Spleen (tissue), 11 donors: ENCODE data around the gene FBXO41. TPM values are rescaled to one million over a fixed set of nuclear protein-coding genes. Genes with fewer than 3 reads are reported as not detected.

Source experiments
- DNase-seq: peaks from one replicate; pipeline ENCODE4 v3.0.0-alpha.2; 2020
- H3K27ac ChIP-seq, 8 donors: fragments of 200-600 bp; sonication (generic) in 7 of 8; 1 replicate in 4 of 8; 2 replicates in 4 of 8; pipeline versions ENCODE4 v1.5.0 to v1.8.0; 2016 to 2021; ENCODE audit warnings: inconsistent platforms in 4 of 8, mild to moderate bottlenecking in 4 of 8, moderate library complexity in 1 of 8
- H3K27me3 ChIP-seq, 7 donors: fragments of 200-600 bp; sonication (generic) in 6 of 7; replicated peaks in 1 of 7; 1 replicate in 4 of 7; 2 replicates in 3 of 7; pipeline versions ENCODE4 v1.5.0 to v1.8.0; 2016 to 2021; ENCODE audit warnings: inconsistent platforms in 3 of 7, mild to moderate bottlenecking in 1 of 7
- H3K36me3 ChIP-seq, 6 donors: fragments of 200-600 bp; sonication (generic) in 5 of 6; 1 replicate in 4 of 6; 2 replicates in 2 of 6; pipeline versions ENCODE4 v1.5.0 to v1.8.0; 2016 to 2021; ENCODE audit warnings: inconsistent platforms in 2 of 6
- H3K4me1 ChIP-seq, 6 donors: fragments of 200-600 bp; sonication (generic) in 5 of 6; 1 replicate in 3 of 6; 2 replicates in 3 of 6; pipeline versions ENCODE4 v1.5.0 to v1.8.0; 2016 to 2021; ENCODE audit warnings: inconsistent platforms in 3 of 6
- H3K4me3 ChIP-seq, 8 donors: fragments of 200-600 bp; sonication (generic) in 7 of 8; 1 replicate in 4 of 8; 2 replicates in 4 of 8; pipeline versions ENCODE4 v1.5.0 to v1.8.0; 2016 to 2021; ENCODE audit warnings: inconsistent platforms in 4 of 8, mild to moderate bottlenecking in 4 of 8, moderate library complexity in 2 of 8
- H3K9me3 ChIP-seq, 8 donors: fragments of 200-600 bp; sonication (generic) in 7 of 8; 1 replicate in 4 of 8; 2 replicates in 4 of 8; pipeline versions ENCODE4 v1.5.0 to v1.8.0; 2016 to 2021; ENCODE audit warnings: inconsistent platforms in 4 of 8
- CTCF ChIP-seq, 11 experiments: fragments of 200-600 bp in 7 of 11; fragments of 450-650 bp in 4 of 11; sonication (generic) in 4 of 11; IDR thresholded peaks in 8 of 11; conservative IDR thresholded peaks in 3 of 11; 1 replicate in 7 of 11; 2 replicates in 4 of 11; pipeline versions ENCODE4 v1.4.0 to v1.8.0; 2016 to 2021; ENCODE audit warnings: antibody characterized with exemption in 11 of 11, inconsistent platforms in 4 of 11, mild to moderate bottlenecking in 1 of 11
- POLR2A ChIP-seq, 3 donors: fragments of 450-650 bp; IDR thresholded peaks; one replicate each; pipeline ENCODE4 v1.5.1; 2017; ENCODE audit warnings: antibody characterized with exemption in 3 of 3, mild to moderate bottlenecking in 1 of 3
- POLR2AphosphoS5 ChIP-seq, 3 donors: sonication (generic); formaldehyde crosslinking; IDR thresholded peaks; one replicate each; pipeline ENCODE4 v1.5.1; 2017; ENCODE audit warnings: antibody characterized with exemption in 3 of 3
- WGBS, 5 donors: extraction: QIAGEN DNeasy Blood & Tissue Kit in 3 of 5; methylation state at CpG; one replicate each; pipeline versions ENCODE4 v1.1.5 to v1.1.7; 2013 to 2018; 5-methylcytosine and 5-hydroxymethylcytosine counted together
- intact Hi-C: fragments of 100-400 bp; cut with DNase I; formaldehyde crosslinking; loops from one replicate; pipeline ENCODE4 v1.15.0; 2023; ENCODE audit warnings: low total_unique reads
- polyA plus RNA-seq, 3 donors: library from polyadenylated mRNA; stranded (reverse); fragments of 200-250 nt; gene quantifications; one replicate each; pipeline ENCODE4 v1.2.1, GENCODE V29; 2013
- total RNA-seq, 7 donors: library from RNA; depleted of rRNA in 3 of 7; stranded (reverse); fragments of >200 nt in 3 of 7; fragmentation: NEBNext Ultra II Directional in 4 of 7; extraction: Animal tissue kit (Norgen Biotek cat#: 25700) in 4 of 7; gene quantifications; one replicate each; pipeline versions ENCODE4 v1.1.0 to v1.2.1, GENCODE V29; 2016 to 2021
- donor health status: healthy with polysubstance abuse.
- donor health status: DM: no; HTN: no; CAD: no; lungs with moderate emphysema.
- donor health status: DM: no; HTN: no; CAD: no.
- donor health status: Bipolar disorder and iron deficiency.
- donor health status: healthy.
- donor health status: DM: no; HTN: no; CAD: no.
- donor health status: DM: yes; HTN: yes; CAD: no.

Gene FBXO41
- total and polyA plus RNA-seq, 10 donors, result 4.8 to 15.9 (median 12.6) TPM

DNA sequence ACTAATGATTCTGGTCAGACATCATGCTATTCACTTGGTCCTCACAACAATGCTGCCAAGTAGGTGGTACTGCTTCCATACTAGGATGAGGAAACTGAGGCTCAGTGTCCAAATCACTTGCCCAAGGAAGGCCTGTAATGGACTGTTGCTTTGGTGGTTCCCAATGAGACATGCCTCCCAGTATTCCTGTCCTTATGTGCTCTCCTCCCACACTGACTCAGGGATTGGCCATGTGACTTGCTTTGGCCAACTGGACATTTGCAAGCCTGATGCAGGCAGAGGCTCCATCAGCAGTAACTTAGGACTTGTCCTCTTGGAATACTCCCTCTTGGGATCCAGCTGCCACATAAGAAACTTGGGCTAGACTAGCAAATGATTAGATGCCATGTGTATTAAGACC lies 3.0 kb downstream of the FBXO41 start:
- Histone ChIP-seq H3K4me3 (no peak overlapping the region), H3K27me3 (peaks cover 0 to 19% (median 6%) of the 10 kb centered on the region in 7 donors), H3K4me1 (peaks cover 0 to 38% (median 27%) of the 10 kb centered on the region in 6 donors), H3K9me3 (no peaks in the 10 kb centered on the region), H3K27ac (no peak overlapping the region), H3K36me3 (peaks cover 0 to 13% (median 0%) of the 10 kb centered on the region in 6 donors)
- intact Hi-C loops, result loop anchor here (10.0 kb wide), 1 partner anchor 104 kb away; the partner anchor contains the start of gene ALMS1
- TF ChIP-seq CTCF (IDR thresholded peaks at IDR 0.05 in 8 of 11, conservative IDR thresholded peaks at IDR 0.05 in 3 of 11) (no peak), POLR2AphosphoS5 (IDR thresholded peaks at IDR 0.05) (no peak), POLR2A (IDR thresholded peaks at IDR 0.05) (no peak)
- no peak for DNase-seq

- peaks cover 0 to 13% (median 4%) of the 10 kb centered on the region in 7 donors for H3K27me3 ChIP-seq
- H3K4me1 ChIP-seq, result peaks cover 0 to 24% (median 18%) of the 10 kb centered on the region in 6 donors
- H3K9me3 ChIP-seq, result no peaks in the 10 kb centered on the region
- TF ChIP-seq POLR2A (IDR thresholded peaks at IDR 0.05) (no peak), POLR2AphosphoS5 (IDR thresholded peaks at IDR 0.05) (no peak)
- intact Hi-C loops, result loop anchor here (10.0 kb wide), 1 partner anchor 105 kb away; the partner anchor contains the start of gene ALMS1
- DNase-seq, result no peak
- H3K36me3 ChIP-seq, result peaks cover 0 to 13% (median 0%) of the 10 kb centered on the region in 6 donors
- no peak overlapping the region for H3K27ac ChIP-seq
- 84 to 91% (median 88%) methylated on average over 9 of the region's 9 CpGs for WGBS, 5 donors
- H3K4me3 ChIP-seq, result no peak overlapping the region
These were observed 4.4 kb downstream of the FBXO41 start for GRCh38 chr2:73279852-73280251.

DNA sequence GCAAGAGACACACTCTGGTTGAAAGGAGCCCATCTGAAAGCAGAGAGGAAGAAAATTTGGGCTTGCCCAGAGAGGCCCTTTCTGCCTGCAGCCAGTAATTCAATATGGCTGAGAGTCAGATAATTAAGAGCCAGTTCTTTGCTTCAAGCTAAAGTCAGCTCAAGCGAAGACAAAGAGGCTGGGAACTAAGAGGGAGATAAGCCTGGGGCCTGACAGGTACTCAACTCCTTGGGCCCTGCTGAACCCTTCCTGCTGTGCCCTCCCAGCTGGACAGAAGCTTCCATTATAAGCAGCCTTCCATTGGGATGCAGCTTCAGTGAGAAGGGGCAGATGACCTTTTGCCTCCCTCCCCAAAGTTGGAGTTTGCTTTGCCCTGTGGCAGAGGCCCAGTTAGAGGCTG lies 12.0 kb downstream of the FBXO41 start:
- TF ChIP-seq CTCF (IDR thresholded peaks at IDR 0.05 in 8 of 11, conservative IDR thresholded peaks at IDR 0.05 in 3 of 11) (no peak), POLR2AphosphoS5 (IDR thresholded peaks at IDR 0.05) (no peak), POLR2A (IDR thresholded peaks at IDR 0.05) (no peak)
- H3K9me3 ChIP-seq, result no peaks in the 10 kb centered on the region
- intact Hi-C loops, result no loop called here
- peaks cover 0 to 22% (median 0%) of the 10 kb centered on the region in 7 donors for H3K27me3 ChIP-seq
- peaks cover 0 to 16% (median 7%) of the 10 kb centered on the region in 6 donors for H3K4me1 ChIP-seq
- H3K36me3 ChIP-seq, result peaks cover 0 to 22% (median 0%) of the 10 kb centered on the region in 6 donors
- no peak for DNase-seq
- 77 to 100% (median 85%) methylated on average over 1 of the region's 1 CpG for WGBS, 5 donors
- H3K27ac ChIP-seq, result no peak overlapping the region
- H3K4me3 ChIP-seq, result no peak overlapping the region

DNA sequence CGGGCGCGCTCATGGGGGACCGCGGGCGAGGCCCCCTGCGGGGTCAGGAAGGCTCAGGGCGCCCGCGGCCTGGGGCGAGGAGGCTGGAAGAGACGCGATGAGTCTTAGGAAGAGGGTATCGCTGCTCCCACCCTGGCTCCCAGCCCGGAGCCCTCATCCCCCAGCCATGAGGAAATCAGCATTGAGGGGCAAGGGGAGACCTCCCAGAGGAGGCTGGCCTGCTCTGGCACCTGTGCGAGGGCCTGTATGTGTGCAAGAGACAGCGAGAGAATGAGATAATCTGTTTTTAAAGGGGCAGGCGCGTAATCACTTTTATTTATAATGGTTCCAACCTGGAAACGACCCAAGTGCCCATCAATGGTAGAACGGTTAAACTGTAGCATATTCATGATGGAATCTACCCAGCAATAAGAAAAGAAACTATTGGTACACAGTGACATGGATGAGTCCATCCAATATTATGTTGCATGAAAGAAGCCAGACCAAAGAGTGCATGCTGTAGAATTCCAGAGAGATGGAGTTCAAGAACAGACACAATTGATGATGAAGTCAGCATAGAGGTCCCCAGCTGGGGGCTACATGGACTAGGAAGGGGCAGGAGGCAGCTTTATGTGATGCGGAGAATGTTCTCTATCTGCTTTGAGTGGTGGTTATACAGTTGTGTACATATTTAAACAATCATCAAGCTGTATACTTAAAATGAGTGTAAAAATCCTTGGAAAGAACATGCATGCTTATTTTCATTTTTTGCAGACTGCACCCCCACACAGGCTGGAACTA lies 14.4 kb downstream of the FBXO41 start:
- WGBS, 5 donors, result 42 to 73% (median 49%) methylated on average over 7 to 22 of the region's 22 CpGs
- Histone ChIP-seq H3K27me3 (peaks cover 0 to 26% (median 0%) of the 10 kb centered on the region in 7 donors), H3K36me3 (peaks cover 0 to 40% (median 0%) of the 10 kb centered on the region in 6 donors), H3K4me3 (peak overlapping the region in 5 of 8 donors; percentile 20 to 61 (median 30)), H3K9me3 (no peaks in the 10 kb centered on the region), H3K27ac (peak overlapping the region in 3 of 8 donors; percentile 40 to 60 (median 54)), H3K4me1 (peaks cover 0 to 16% (median 7%) of the 10 kb centered on the region in 6 donors)
- intact Hi-C loops, result no loop called here
- no peak for DNase-seq
- TF ChIP-seq CTCF (IDR thresholded peaks at IDR 0.05 in 8 of 11, conservative IDR thresholded peaks at IDR 0.05 in 3 of 11) (no peak), POLR2A (IDR thresholded peaks at IDR 0.05) (no peak), POLR2AphosphoS5 (IDR thresholded peaks at IDR 0.05) (no peak)
